ENCODE measurements around the gene SLC25A23.

DNA sequence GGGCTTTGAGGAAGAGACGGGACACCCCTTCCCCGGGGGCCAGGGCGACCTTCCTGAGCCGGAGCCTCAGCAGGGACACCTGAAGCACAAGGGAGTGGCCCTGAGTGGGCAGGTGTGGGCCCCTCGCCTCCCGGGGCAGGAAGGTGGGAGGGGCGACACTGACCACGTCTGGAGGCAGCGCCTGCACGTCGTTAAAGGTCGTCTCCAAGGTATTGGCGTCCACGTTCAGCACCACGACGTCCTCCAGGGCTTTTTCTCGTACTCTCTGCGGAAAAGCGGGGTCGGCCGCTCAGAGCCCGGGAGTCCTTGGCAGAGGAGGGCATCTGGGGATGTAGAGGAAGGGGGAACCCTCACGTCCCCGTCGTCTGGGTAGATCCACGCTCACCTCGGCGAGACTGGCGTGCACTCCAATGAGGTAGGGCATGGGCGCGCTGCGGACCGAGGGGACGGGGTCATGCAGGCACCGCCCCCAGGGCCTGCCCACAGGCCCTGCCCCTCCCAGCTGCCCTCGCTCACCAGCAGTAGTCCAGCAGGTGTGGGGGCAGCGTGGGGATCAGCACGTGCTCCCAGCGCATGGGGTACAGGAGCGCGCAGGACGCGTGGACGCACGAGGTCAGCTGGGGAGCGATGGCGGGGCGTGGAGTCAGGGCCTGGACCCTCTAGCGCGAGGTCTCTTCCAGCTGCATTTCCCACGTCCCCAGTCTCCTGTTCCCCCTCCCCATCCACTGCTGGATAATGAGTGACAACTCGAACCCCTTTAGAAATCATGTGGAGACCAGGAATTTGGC lies 15.9 kb upstream of the SLC25A23 start:
- TF ChIP-seq CBX8 (IDR thresholded peaks at IDR 0.05), result no peak
- no peak for TF ChIP-seq CEBPB (IDR thresholded peaks at IDR 0.05)
- TF ChIP-seq BHLHE40 (IDR thresholded peaks at IDR 0.05; ENCODE audit: low read depth, low read length), result no peak
